A673 (cell line): ENCODE data around the gene BUD31.

Experiments used
- EZH2 ChIP-seq: fragments of 200-600 bp; sonication (generic); IDR thresholded peaks from 2 replicates; pipeline ENCODE4 v1.6.1; 2017; ENCODE audit warnings: borderline replicate concordance, low read depth, mild to moderate bottlenecking, mixed read lengths, antibody characterized with exemption, low read length; ENCODE audit not compliant: poor library complexity, severe bottlenecking
- TF ChIP-seq, protein P1 (sequence below): fragments of 300-800, 200-600 bp; sonication (generic); conservative IDR thresholded peaks from 2 replicates; pipeline ENCODE4 v1.5.1; 2017; ENCODE audit warnings: low read depth, mild to moderate bottlenecking, antibody characterized with exemption, low read length, moderate library complexity, mixed read lengths

DNA sequence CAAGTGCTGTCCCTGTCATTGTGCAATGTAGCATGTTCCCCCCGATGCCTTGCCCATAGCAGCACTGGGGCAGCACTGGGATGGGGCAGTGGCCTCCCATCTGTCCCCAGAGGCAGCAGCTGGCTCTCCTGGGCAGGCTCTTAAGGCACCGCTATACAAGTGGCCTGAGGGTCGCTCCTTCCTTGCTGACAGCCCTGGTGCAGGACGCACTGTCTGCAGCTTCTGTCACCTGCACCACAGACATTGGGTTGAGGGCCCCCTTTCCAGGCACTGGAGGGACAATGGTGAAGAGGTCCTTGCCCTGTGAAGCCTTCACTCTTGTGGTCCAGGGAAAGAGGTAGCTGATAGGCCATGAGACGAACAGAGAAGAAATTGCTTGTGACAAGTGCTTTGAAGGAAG lies 40.6 kb downstream of the BUD31 start:
- TF ChIP-seq, protein P1, sequence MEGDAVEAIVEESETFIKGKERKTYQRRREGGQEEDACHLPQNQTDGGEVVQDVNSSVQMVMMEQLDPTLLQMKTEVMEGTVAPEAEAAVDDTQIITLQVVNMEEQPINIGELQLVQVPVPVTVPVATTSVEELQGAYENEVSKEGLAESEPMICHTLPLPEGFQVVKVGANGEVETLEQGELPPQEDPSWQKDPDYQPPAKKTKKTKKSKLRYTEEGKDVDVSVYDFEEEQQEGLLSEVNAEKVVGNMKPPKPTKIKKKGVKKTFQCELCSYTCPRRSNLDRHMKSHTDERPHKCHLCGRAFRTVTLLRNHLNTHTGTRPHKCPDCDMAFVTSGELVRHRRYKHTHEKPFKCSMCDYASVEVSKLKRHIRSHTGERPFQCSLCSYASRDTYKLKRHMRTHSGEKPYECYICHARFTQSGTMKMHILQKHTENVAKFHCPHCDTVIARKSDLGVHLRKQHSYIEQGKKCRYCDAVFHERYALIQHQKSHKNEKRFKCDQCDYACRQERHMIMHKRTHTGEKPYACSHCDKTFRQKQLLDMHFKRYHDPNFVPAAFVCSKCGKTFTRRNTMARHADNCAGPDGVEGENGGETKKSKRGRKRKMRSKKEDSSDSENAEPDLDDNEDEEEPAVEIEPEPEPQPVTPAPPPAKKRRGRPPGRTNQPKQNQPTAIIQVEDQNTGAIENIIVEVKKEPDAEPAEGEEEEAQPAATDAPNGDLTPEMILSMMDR: no peak
- TF ChIP-seq EZH2: no peak
